Body of pancreas (tissue), 4 donors: ENCODE data around the gene AKAP8. TPM values are rescaled to one million over a fixed set of nuclear protein-coding genes. Genes with fewer than 3 reads are reported as not detected.

Experiments
- ATAC-seq: fragments of 150-250 bp; one replicate; pipeline ENCODE4 v1.9.1; 2016
- DNase-seq, 4 donors: peaks; one replicate each; pipeline ENCODE4 v3.0.0-alpha.2; 2019
- H3K27ac ChIP-seq, 4 donors: fragments of 200-600 bp; sonication (generic); 1 replicate in 3 of 4; 2 replicates in 1 of 4; pipeline versions ENCODE4 v1.5.1 to v1.6.1; 2016 to 2019; ENCODE audit warnings: mild to moderate bottlenecking in 1 of 4, mixed read lengths in 1 of 4, moderate library complexity in 1 of 4
- H3K27me3 ChIP-seq, 2 donors: fragments of 200-600 bp; sonication (generic); one replicate each; pipeline ENCODE4 v1.6.0; 2016; ENCODE audit warnings: mild to moderate bottlenecking in 1 of 2
- H3K36me3 ChIP-seq, 2 donors: fragments of 200-600 bp; sonication (generic); replicated peaks in 1 of 2; 2 replicates each; pipeline ENCODE4 v1.5.1; 2016; ENCODE audit warnings: low read depth in 2 of 2; ENCODE audit not compliant: insufficient read depth in 1 of 2
- H3K4me1 ChIP-seq: fragments of 200-600 bp; sonication (generic); one replicate; pipeline ENCODE4 v1.6.0; 2016
- H3K4me3 ChIP-seq, 2 donors: fragments of 200-600 bp; sonication (generic); 1 replicate in 1 of 2; 2 replicates in 1 of 2; pipeline ENCODE4 v1.5.1; 2016 to 2019
- H3K9me3 ChIP-seq, 3 donors: fragments of 200-600 bp; sonication (generic); 1 replicate in 2 of 3; 2 replicates in 1 of 3; pipeline ENCODE4 v1.5.1; 2016
- POLR2A ChIP-seq, 3 donors: fragments of 450-650 bp; IDR thresholded peaks; one replicate each; pipeline ENCODE4 v1.6.1; 2016; ENCODE audit warnings: antibody characterized with exemption in 3 of 3, mild to moderate bottlenecking in 2 of 3
- WGBS, 2 donors: methylation state at CpG; one replicate each; pipeline ENCODE4 v1.1.5; 2017; 5-methylcytosine and 5-hydroxymethylcytosine counted together
- intact Hi-C: fragments of 100-400 bp; cut with DNase I; formaldehyde crosslinking; loops from one replicate; pipeline ENCODE4 v1.15.1; 2023
- total RNA-seq, 2 donors: library from RNA; depleted of rRNA; stranded (reverse); fragments of >200 nt; gene quantifications; one replicate each; pipeline ENCODE4 v1.1.0, GENCODE V29; 2016
- TF ChIP-seq, protein P1 (sequence below), 7 experiments: fragments of 450-650 bp in 4 of 7; fragments of 200-600 bp in 3 of 7; sonication (generic) in 3 of 7; IDR thresholded peaks; one replicate each; pipeline ENCODE4 v1.5.1; 2016 to 2019; ENCODE audit warnings: antibody characterized with exemption in 7 of 7

AKAP8 gene
- total RNA-seq, 2 donors from 2014 or later = 11.2 to 19.4 TPM

DNA sequence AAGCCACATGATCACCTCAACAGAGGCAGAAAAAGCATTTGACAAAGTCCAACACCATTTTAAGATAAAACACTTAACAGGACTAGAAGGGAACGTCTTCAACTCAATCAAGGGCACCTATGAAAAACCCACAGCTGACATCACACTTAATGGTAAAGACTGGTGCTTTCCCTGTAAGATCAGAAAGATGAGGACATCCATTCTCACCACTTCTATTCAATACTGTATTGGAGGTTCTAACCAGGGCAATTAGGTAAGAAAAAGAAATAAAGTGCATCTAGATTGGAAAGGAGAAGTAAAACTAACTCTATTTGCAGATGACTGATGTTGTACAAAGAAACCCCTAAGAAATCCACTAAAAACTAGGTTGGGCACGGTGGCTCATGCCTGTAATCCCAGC, 11.2 kb upstream of the AKAP8 start:
- no peak for TF ChIP-seq POLR2A (IDR thresholded peaks at IDR 0.05)
- TF ChIP-seq, protein P1, sequence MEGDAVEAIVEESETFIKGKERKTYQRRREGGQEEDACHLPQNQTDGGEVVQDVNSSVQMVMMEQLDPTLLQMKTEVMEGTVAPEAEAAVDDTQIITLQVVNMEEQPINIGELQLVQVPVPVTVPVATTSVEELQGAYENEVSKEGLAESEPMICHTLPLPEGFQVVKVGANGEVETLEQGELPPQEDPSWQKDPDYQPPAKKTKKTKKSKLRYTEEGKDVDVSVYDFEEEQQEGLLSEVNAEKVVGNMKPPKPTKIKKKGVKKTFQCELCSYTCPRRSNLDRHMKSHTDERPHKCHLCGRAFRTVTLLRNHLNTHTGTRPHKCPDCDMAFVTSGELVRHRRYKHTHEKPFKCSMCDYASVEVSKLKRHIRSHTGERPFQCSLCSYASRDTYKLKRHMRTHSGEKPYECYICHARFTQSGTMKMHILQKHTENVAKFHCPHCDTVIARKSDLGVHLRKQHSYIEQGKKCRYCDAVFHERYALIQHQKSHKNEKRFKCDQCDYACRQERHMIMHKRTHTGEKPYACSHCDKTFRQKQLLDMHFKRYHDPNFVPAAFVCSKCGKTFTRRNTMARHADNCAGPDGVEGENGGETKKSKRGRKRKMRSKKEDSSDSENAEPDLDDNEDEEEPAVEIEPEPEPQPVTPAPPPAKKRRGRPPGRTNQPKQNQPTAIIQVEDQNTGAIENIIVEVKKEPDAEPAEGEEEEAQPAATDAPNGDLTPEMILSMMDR (IDR thresholded peaks at IDR 0.05) = no peak
- intact Hi-C loops = no loop called here
- 80 to 83% methylated on average over 2 of the region's 2 CpGs for WGBS, 2 donors

DNA sequence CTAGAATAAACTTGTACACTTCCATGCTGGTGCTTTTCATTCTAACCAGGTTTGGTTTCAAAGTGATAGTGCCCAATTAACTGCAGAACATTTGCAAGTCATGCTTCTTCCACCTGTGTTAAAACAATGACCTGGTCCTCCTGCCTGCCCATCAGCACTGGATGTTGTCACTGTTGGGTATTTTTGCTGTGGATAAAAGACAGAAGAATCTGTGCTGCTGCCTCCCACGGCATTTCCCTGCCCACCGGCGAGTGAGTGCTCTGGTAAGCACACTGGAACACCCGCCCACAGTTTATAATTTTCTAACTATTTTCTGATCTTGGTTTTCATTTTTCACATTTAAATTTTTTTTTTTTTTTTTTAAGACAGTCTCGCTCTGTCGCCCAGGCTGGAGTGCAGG, 2.3 kb upstream of the AKAP8 start:
- Histone ChIP-seq H3K4me1 (peaks cover 25% of the 10 kb centered on the region), H3K9me3 (no peaks in the 10 kb centered on the region), H3K36me3 (no peaks in the 10 kb centered on the region), H3K27me3 (no peaks in the 10 kb centered on the region), H3K4me3 (no peak overlapping the region), H3K27ac (no peak overlapping the region)
- DNase-seq = no peak
- whole genome bisulfite sequencing, 2 donors = 91 to 93% methylated on average over 6 of the region's 6 CpGs
- TF ChIP-seq, protein P1 (IDR thresholded peaks at IDR 0.05) = no peak
- TF ChIP-seq POLR2A (IDR thresholded peaks at IDR 0.05) = no peak
- intact Hi-C loops = no loop called here
- no peak for ATAC-seq

More for the DNA sequence above, 11.2 kb upstream of the AKAP8 start:
- Histone ChIP-seq H3K27me3 (no peaks in the 10 kb centered on the region), H3K9me3 (no peaks in the 10 kb centered on the region), H3K4me1 (no peaks in the 10 kb centered on the region), H3K36me3 (peaks cover 0 to 5% of the 10 kb centered on the region in 2 donors), H3K4me3 (no peak overlapping the region), H3K27ac (no peak overlapping the region)
- ATAC-seq (no peak), DNase-seq (no peak)

DNA sequence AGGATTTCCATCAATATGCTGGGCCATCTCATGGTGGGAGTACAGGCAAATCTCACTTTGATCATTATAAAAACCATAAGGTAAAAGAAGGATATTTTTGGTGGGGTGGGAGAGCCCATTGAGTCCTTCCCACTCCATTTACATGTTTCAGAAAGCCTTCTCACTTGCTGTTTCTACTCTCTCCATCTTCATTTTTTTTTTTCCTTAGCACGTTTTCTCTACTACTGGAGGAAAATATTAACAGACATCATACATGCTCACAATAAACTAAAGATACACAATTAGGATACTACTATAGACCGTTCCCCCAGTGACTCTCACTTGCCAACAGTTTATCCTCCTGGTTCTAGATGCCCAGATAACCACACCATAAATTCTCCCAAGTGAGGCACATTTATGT, 1.8 kb upstream of the AKAP8 start:
- H3K4me1 ChIP-seq = peaks cover 28% of the 10 kb centered on the region
- no peak for ATAC-seq
- intact Hi-C loops = no loop called here
- no peaks in the 10 kb centered on the region for H3K36me3 ChIP-seq
- DNase-seq = no peak
- H3K27me3 ChIP-seq = no peaks in the 10 kb centered on the region
- WGBS, 2 donors = 76 to 85% methylated on average over 2 of the region's 2 CpGs
- no peak overlapping the region for H3K4me3 ChIP-seq
- no peak for TF ChIP-seq POLR2A (IDR thresholded peaks at IDR 0.05)
- TF ChIP-seq, protein P1 (IDR thresholded peaks at IDR 0.05) = no peak
- no peaks in the 10 kb centered on the region for H3K9me3 ChIP-seq
- no peak overlapping the region for H3K27ac ChIP-seq

DNA sequence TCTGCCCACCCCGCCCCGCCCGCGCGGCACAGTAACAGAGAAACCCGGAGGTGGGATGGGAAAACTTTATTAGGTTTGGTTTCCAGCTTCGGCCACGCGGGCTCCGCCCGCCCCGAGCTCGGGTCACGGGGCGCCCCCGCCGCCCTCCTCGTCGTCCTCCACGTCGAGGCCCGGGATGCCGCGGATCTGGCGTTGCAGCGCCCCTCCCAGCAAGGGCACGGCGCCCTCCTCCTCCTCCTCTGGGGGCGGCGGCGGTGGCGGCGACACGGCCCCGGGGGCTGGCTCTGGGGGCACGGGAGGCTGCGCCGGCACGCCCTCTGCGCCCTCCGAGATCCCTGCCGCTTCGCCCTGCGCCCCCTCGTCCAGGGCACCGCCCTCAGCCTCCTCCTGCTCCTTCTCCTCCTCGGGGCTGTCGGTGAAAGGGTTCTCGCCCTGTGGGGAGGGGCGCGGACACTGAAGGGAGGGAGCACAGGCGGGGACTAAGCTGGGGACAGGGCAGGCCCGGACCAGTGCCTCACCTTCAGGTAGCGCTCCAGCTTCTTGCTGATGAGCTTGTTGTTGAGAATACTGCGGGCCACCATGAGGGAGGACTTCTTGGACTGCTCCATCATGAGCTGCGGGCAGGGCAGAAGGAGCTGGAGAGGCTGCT, 536 bp upstream of the AKAP8 start:
- WGBS, 2 donors = 2 to 9% methylated on average over 22 to 50 of the region's 56 CpGs
- intact Hi-C loops = loop anchor here (10.0 kb wide), 1 partner anchor 115 kb away; no protein-coding TSS in a partner anchor

More for the DNA sequence above, 536 bp upstream of the AKAP8 start:
- Histone ChIP-seq H3K9me3 (no peaks in the 10 kb centered on the region), H3K27me3 (no peaks in the 10 kb centered on the region), H3K4me1 (peaks cover 36% of the 10 kb centered on the region), H3K4me3 (peak overlapping the region; percentile 64 to 98), H3K36me3 (no peaks in the 10 kb centered on the region), H3K27ac (peak overlapping the region; percentile 88 to 98 (median 94))
- DNase-seq (peak in 3 of 4 donors; percentile 49 to 58 (median 50)), ATAC-seq (no peak)
- TF ChIP-seq POLR2A (IDR thresholded peaks at IDR 0.05) = no peak
- TF ChIP-seq, protein P1 (IDR thresholded peaks at IDR 0.05) = no peak
